ENCODE data around the gene B3GALNT2. TPM values are rescaled to one million over a fixed set of nuclear protein-coding genes. Genes with fewer than 3 reads are reported as not detected.

Gene B3GALNT2
- total RNA-seq, 1 donor from 2014 or later = 15.9 TPM

DNA sequence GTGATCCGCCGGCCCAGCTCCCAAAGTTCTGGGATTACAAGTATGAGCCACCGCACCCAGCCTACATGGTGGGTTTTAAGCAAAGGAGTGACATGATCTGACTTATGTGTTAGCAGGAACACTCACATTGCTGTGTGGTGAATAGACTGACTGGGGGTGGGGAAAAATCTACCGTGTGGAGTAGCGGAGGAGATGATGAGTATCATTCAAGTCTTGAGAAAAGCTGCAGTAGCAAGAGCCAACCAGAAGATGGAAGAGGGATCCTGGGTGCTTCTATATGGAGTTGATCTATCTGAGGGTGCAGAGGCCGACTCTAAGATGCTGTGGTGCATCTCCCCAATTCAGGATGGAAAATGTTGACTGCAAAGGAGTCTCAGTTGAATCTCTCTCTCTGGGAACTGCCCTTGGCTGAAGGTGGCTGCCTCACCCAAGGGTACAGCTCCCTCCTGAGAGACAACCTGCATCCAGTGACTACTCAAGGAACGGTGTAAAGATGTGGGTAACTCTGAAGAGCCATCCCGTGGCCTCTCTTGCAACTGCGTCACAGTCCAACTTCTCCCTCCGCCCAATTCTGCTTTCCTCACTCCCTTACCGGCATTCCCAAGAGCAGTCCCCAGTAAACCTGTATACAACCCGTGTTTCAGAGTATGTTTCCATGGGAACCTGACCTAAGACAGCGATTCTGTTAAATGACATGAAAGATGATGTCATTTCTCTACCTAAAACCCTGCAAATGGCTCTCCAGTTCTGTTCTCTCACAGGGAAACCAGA, 7.4 kb upstream of the B3GALNT2 start:
- Mint-ChIP-seq H3K27ac (ENCODE audit: unreplicated experiment) (no peak overlapping the region), H3K4me1 (ENCODE audit: unreplicated experiment) (no peaks in the 10 kb centered on the region), H3K9me3 (ENCODE audit: unreplicated experiment) (no peaks in the 10 kb centered on the region), H3K27me3 (ENCODE audit: unreplicated experiment) (no peaks in the 10 kb centered on the region), H3K36me3 (ENCODE audit: low read depth, unreplicated experiment) (no peaks in the 10 kb centered on the region), H3K4me3 (ENCODE audit: unreplicated experiment) (no peak overlapping the region)
- TF ChIP-seq, protein P1, sequence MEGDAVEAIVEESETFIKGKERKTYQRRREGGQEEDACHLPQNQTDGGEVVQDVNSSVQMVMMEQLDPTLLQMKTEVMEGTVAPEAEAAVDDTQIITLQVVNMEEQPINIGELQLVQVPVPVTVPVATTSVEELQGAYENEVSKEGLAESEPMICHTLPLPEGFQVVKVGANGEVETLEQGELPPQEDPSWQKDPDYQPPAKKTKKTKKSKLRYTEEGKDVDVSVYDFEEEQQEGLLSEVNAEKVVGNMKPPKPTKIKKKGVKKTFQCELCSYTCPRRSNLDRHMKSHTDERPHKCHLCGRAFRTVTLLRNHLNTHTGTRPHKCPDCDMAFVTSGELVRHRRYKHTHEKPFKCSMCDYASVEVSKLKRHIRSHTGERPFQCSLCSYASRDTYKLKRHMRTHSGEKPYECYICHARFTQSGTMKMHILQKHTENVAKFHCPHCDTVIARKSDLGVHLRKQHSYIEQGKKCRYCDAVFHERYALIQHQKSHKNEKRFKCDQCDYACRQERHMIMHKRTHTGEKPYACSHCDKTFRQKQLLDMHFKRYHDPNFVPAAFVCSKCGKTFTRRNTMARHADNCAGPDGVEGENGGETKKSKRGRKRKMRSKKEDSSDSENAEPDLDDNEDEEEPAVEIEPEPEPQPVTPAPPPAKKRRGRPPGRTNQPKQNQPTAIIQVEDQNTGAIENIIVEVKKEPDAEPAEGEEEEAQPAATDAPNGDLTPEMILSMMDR (IDR thresholded peaks at IDR 0.05; ENCODE audit: unreplicated experiment) = no peak
- no peak for DNase-seq (ENCODE audit: low spot score)

DNA sequence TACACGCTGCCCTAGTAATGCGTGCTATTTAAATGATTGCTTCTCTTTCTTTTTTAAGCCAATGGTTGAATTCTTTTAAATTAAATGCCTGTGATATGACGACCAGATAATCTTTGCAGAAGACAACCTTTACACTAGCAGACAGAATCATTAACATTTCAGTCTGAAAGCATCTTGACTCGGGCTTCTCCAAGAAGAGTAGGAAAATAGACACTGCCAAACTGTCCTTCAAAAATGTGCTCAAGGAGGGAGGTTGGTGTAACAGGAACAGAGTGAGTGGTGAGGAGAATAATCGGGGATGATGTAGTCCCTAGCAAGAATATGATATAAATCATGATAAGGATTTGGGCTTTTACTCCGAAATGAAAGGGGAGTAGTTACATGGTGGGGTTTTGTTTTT, 6.6 kb upstream of the B3GALNT2 start:
- Mint-ChIP-seq H3K4me1 (ENCODE audit: unreplicated experiment) (no peaks in the 10 kb centered on the region), H3K9me3 (ENCODE audit: unreplicated experiment) (no peaks in the 10 kb centered on the region)

DNA sequence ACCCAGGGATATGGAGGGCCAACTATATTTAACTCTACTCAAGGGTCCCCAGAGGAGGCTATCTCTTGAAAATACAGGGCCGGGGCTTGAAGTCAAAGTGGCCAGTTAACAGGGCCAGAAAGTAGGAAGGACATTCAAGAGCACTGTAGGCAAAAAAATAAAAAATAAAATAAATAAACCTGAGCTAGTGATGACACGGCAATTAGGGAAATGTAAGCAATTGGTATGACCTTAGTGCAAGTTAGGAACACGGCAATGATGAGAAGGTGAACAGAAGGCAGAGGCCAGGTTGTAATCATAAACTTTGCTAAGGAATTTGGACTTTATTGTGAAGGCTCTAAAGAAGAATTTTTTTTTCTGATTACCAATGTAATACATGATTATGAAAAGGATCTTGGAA, 3.4 kb upstream of the B3GALNT2 start:
- H3K9me3 Mint-ChIP-seq (ENCODE audit: unreplicated experiment) = no peaks in the 10 kb centered on the region
- no peak overlapping the region for H3K27ac Mint-ChIP-seq (ENCODE audit: unreplicated experiment)
- TF ChIP-seq, protein P1 (IDR thresholded peaks at IDR 0.05; ENCODE audit: unreplicated experiment) = no peak
- peaks cover 2% of the 10 kb centered on the region for H3K27me3 Mint-ChIP-seq (ENCODE audit: unreplicated experiment)
- H3K36me3 Mint-ChIP-seq (ENCODE audit: low read depth, unreplicated experiment) = no peaks in the 10 kb centered on the region
- peaks cover 6% of the 10 kb centered on the region for H3K4me1 Mint-ChIP-seq (ENCODE audit: unreplicated experiment)
- no peak for DNase-seq (ENCODE audit: low spot score)
- no peak overlapping the region for H3K4me3 Mint-ChIP-seq (ENCODE audit: unreplicated experiment)

More for the DNA sequence above, 6.6 kb upstream of the B3GALNT2 start:
- Mint-ChIP-seq H3K27me3 (ENCODE audit: unreplicated experiment) (no peaks in the 10 kb centered on the region), H3K36me3 (ENCODE audit: low read depth, unreplicated experiment) (no peaks in the 10 kb centered on the region), H3K4me3 (ENCODE audit: unreplicated experiment) (no peak overlapping the region), H3K27ac (ENCODE audit: unreplicated experiment) (no peak overlapping the region)
- TF ChIP-seq, protein P1 (IDR thresholded peaks at IDR 0.05; ENCODE audit: unreplicated experiment) = no peak
- no peak for DNase-seq (ENCODE audit: low spot score)

DNA sequence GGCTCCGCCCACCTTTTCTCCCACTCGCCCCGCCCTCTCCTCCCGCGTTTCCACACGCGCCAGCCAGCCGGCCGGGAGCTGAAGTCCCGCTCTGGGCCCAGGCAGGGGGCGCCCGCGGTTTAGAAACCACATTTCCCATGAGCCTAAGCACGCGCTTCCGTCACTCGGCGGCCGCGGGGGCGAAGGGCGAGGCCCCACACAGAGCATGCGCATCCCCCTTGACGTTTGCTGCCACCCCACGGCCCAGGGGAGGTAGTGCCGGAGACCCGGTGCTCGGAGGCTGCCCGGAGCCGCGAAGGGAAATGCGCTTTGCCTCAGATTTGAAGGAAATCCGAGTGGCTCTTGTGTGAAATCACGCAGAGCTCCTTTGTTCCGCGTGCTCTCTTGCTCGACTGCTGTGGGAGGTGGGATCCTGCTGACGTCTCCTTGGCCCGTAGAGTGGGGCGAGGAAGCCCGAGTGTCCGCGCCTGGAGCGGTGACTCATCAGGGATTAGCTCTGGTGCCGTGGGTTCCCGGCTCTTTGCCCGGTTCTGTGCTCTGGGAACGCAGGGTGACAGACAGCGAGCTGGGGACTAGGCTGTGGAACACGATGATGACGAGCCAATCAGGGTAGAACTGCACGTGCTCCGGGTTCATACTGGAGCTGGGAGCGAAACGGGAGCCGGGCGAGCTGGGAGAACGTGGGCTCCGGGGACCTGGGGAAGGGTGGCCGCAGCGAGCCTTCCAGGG, 406 bp upstream of the B3GALNT2 start:
- Mint-ChIP-seq H3K4me1 (ENCODE audit: unreplicated experiment) (peaks cover 15% of the 10 kb centered on the region), H3K27ac (ENCODE audit: unreplicated experiment) (peak overlapping the region; percentile 96), H3K36me3 (ENCODE audit: low read depth, unreplicated experiment) (no peaks in the 10 kb centered on the region), H3K9me3 (ENCODE audit: unreplicated experiment) (no peaks in the 10 kb centered on the region), H3K4me3 (ENCODE audit: unreplicated experiment) (peak overlapping the region; percentile 95), H3K27me3 (ENCODE audit: unreplicated experiment) (peaks cover 4% of the 10 kb centered on the region)
- DNase-seq (ENCODE audit: low spot score) = peak; percentile 100
- TF ChIP-seq, protein P1 (IDR thresholded peaks at IDR 0.05; ENCODE audit: unreplicated experiment) = peak; percentile 94

All from endothelial cell (in vitro differentiated cells).